Measurements from ENCODE around the gene HOXA9. TPM values are rescaled to one million over a fixed set of nuclear protein-coding genes. Genes with fewer than 3 reads are reported as not detected.

Gene HOXA9
- total and polyA plus RNA-seq, 2 of the 8 experiments (the other 6 are each of a cell fraction or from before 2014, with no cell fraction given): not detected

DNA sequence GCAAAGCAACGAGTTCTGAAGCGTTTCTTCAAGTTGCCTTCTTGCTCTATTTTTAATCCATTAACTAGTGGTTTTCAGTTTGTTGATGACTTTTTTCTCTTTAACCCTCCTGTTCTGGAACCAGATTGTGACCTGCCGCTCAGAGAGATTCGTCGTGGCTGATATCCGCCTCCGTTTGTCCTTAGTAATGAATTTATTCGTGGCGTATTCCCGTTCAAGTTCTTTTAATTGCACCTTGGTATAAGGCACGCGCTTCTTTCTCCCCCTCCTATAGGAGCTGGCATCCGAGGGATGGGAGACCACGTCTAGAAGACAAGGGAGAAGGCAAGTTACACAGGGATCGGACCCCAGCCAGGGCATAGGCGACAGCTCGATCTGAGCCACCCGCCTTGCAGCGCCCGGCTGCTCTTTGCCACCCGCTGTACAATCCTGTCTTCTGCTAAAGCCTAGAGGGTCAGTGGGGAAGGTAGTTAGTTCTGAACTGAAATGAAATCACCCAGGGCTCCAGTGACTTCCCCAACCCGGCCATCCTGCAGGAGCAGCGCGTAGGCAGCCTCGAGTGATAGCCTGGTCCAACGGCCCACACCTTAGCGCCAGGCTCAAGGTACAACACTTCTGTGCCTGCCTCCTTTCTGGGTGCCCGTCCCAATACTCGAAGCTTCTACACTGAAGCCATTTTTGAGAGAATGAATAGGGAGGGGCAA, 33.0 kb upstream of the HOXA9 start:
- Histone ChIP-seq H3K4ac (replicated peaks; ENCODE audit: insufficient read length, low read depth, low read length) (no peak overlapping the region), H2AK5ac (ENCODE audit: low read depth, low read length) (no peak overlapping the region; the same call in 1 of the 2 replicates), H4K8ac (ENCODE audit: extremely low read depth, insufficient read depth, low read length) (no peak overlapping the region), H2BK5ac (ENCODE audit: low read depth, low read length) (no peak overlapping the region), H3K4me3 (ENCODE audit: extremely low read depth in 1 of 4, insufficient read depth in 2 of 4, low read depth in 3 of 4, low read length in 4 of 4) (no peak overlapping the region), H3K14ac (ENCODE audit: insufficient read length) (no peak overlapping the region), H2AFZ (ENCODE audit: low read length) (no peak overlapping the region), H2BK120ac (replicated peaks; ENCODE audit: low read depth, low read length) (no peak overlapping the region), H2BK15ac (ENCODE audit: low read length) (0 out of 2 replicates have a peak overlapping the region, but pooled peaks have one; percentile 14), H3K9ac (replicated peaks in 1 of 4; ENCODE audit: extremely low read depth in 1 of 4, low read depth in 3 of 4, low read length in 3 of 4) (no peak overlapping the region), H3K18ac (ENCODE audit: extremely low read depth, low read length) (no peak overlapping the region), H3K4me2 (ENCODE audit: insufficient read depth in 1 of 2, low read depth in 2 of 2, low read length in 2 of 2) (no peak overlapping the region; a peak in 1 of 4 replicates), H3K4me1 (replicated peaks in 1 of 4; ENCODE audit: control insufficient read depth in 3 of 4, insufficient read depth in 4 of 4, low read length in 3 of 4) (peaks cover 0 to 8% (median 2%) of the 10 kb centered on the region in 4 experiments; a peak in 5 of 7 replicates), H4K20me1 (replicated peaks in 1 of 2; ENCODE audit: control insufficient read depth in 1 of 2, insufficient read depth in 2 of 2, low read length in 2 of 2) (peaks cover 30 to 41% of the 10 kb centered on the region in 2 experiments), H4K91ac (replicated peaks; ENCODE audit: insufficient read length, low read length) (no peak overlapping the region), H3K9me3 (ENCODE audit: insufficient read depth in 2 of 2, low read depth in 1 of 2, low read length in 1 of 2) (no peaks in the 10 kb centered on the region; a peak in 1 of 4 replicates), H3K36me3 (ENCODE audit: control insufficient read depth in 2 of 4, insufficient read depth in 4 of 4, low read length in 3 of 4) (peaks cover 0 to 11% (median 0%) of the 10 kb centered on the region in 4 experiments; a peak in 1 of 8 replicates), H2BK12ac (ENCODE audit: low read depth, low read length) (no peak overlapping the region), H3K27ac (ENCODE audit: low read depth, low read length) (no peak overlapping the region), H3K27me3 (replicated peaks in 1 of 4; ENCODE audit: control insufficient read depth in 3 of 4, extremely low read depth in 1 of 4, insufficient read depth in 3 of 4, low read length in 3 of 4) (peaks cover 83 to 100% (median 95%) of the 10 kb centered on the region in 4 experiments), H3K56ac (replicated peaks; ENCODE audit: insufficient read length, low read depth, low read length) (no peak overlapping the region), H3K79me1 (ENCODE audit: low read depth, low read length) (no peaks in the 10 kb centered on the region; the same call in 1 of the 2 replicates), H2BK20ac (ENCODE audit: low read length) (no peak overlapping the region), H3K79me2 (ENCODE audit: control insufficient read depth in 1 of 2, insufficient read depth in 2 of 2, low read length in 2 of 2) (no peaks in the 10 kb centered on the region), H3K23me2 (ENCODE audit: low read depth, low read length) (no peaks in the 10 kb centered on the region; the same call in 1 of the 2 replicates), H3K23ac (ENCODE audit: insufficient read length) (no peak overlapping the region), H4K5ac (ENCODE audit: insufficient read length, low read depth, low read length) (no peak overlapping the region)
- ChIA-PET POLR2A (ENCODE audit: partially characterized antibody) (interaction anchor here (1.0 kb wide), 1 partner anchor 11 kb away, joined by 3 read pairs; no protein-coding TSS in a partner anchor), CTCF (ENCODE audit: partially characterized antibody) (interaction anchor here (0.7 to 3.9 kb wide), 11 partner anchors 8 to 882 kb away, joined by 3 to 23 read pairs (median 4); no protein-coding TSS in a partner anchor)
- FAIRE-seq (no peak), DNase-seq (ENCODE audit: low read depth in 1 of 2, low spot score in 2 of 2) (peak in 1 of 2 experiments; percentile 52)
- 22% methylated on average over 29 of the region's 29 CpGs; no CpG with 5 or more reads in 1 of the 2 experiments for WGBS, 2 experiments (ENCODE audit: extremely low coverage in 1 of 2, insufficient coverage in 1 of 2, insufficient read length in 1 of 2, insufficient replicate concordance in 2 of 2, low coverage in 1 of 2, low lambda C conversion rate in 2 of 2, missing lambda C conversion rate in 1 of 2)
- TF ChIP-seq RNF2 (IDR thresholded peaks at IDR 0.05; ENCODE audit: borderline replicate concordance, low read depth, low read length, missing control alignments, poor library complexity, severe bottlenecking): peak; percentile 84
- no peak for TF ChIP-seq CEBPB (IDR thresholded peaks at IDR 0.05; ENCODE audit: low read depth, low read length)

Data from H1 (cell line).